MM.1S (cell line): ENCODE results near the gene WDR72.

Source experiments
- EZH2 ChIP-seq: fragments of 300-600 bp; sonication (generic); optimal IDR thresholded peaks from 2 replicates; pipeline ENCODE3; 2017; ENCODE audit warnings: low read depth, mild to moderate bottlenecking, antibody characterized with exemption, low read length, mixed read lengths
- EZH2phosphoT487 ChIP-seq: fragments of 300-600 bp; sonication (generic); IDR thresholded peaks from 2 replicates; pipeline ENCODE4 v1.6.1; 2018; ENCODE audit warnings: antibody characterized with exemption, low read length
- TF ChIP-seq, protein P1 (sequence below): fragments of 300-600 bp; sonication (generic); IDR thresholded peaks from 2 replicates; pipeline ENCODE4 v1.5.1; 2016; ENCODE audit warnings: antibody characterized with exemption, low read length, mixed read lengths

DNA sequence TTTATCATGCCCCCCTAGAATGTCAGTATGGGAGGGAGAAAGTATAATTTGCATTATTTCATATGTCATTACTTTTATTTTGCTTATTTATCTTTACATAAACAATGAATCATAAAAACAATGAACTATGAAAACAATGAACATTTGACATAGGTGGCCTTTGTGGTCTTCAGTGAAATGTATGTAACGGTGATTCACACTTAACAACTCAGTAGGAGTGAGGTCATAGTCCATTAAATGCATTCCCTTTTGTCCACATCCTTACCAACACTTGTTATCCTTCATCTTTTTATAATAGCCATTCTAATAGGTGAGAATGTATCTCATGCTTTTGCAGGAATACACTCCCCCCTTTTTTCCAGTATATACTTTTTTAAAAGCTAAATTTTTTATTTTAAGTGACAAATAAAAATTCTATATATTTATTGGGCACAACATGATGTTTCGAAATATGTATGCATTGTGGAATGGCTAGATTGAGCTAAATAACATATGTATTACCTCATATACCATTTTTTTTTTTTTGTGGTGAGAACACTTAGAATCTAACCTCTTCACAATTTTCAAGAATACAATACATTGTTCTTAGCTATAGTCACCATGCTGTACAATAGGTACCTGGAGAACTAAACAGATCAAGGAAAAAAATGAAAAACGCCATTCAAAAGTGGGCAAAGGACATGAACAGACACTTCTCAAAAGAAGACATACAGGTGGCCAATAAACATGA is 189.5 kb downstream of the WDR72 start:
- TF ChIP-seq, protein P1, sequence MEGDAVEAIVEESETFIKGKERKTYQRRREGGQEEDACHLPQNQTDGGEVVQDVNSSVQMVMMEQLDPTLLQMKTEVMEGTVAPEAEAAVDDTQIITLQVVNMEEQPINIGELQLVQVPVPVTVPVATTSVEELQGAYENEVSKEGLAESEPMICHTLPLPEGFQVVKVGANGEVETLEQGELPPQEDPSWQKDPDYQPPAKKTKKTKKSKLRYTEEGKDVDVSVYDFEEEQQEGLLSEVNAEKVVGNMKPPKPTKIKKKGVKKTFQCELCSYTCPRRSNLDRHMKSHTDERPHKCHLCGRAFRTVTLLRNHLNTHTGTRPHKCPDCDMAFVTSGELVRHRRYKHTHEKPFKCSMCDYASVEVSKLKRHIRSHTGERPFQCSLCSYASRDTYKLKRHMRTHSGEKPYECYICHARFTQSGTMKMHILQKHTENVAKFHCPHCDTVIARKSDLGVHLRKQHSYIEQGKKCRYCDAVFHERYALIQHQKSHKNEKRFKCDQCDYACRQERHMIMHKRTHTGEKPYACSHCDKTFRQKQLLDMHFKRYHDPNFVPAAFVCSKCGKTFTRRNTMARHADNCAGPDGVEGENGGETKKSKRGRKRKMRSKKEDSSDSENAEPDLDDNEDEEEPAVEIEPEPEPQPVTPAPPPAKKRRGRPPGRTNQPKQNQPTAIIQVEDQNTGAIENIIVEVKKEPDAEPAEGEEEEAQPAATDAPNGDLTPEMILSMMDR = no peak
- TF ChIP-seq EZH2 = no peak
- no peak for TF ChIP-seq EZH2phosphoT487
